ENCODE results near the gene SYT14.

The SYT14 gene

GRCh38 chr1:210214573-210215409 is 276.8 kb downstream of the SYT14 start:
- no peak for DNase-seq

- DNase-seq = no peak
These were observed 279.5 kb downstream of the SYT14 start for GRCh38 chr1:210217482-210217881.

GRCh38 chr1:210218047-210218446 is 280.0 kb downstream of the SYT14 start:
- no peak for DNase-seq

Measured in COR-L47 (cell line).